Spinal cord (tissue), 10 donors: ENCODE measurements around the gene AP2B1. TPM values are rescaled to one million over a fixed set of nuclear protein-coding genes. Genes with fewer than 3 reads are reported as not detected.

Experiments
- DNase-seq, 6 donors: peaks; one replicate each; pipeline versions ENCODE4 v3.0.0 to v3.0.0-alpha.2; 2013 to 2015; ENCODE audit warnings: low spot score in 6 of 6, low read depth in 4 of 6
- H3K27ac ChIP-seq: one replicate; pipeline ENCODE4 v1.5.1; 2013; ENCODE audit warnings: low read depth, low read length, control low read depth
- H3K27me3 ChIP-seq: one replicate; pipeline ENCODE4 v1.6.1; 2013; ENCODE audit warnings: low read length; ENCODE audit not compliant: control insufficient read depth, insufficient read depth
- H3K36me3 ChIP-seq: one replicate; pipeline ENCODE4 v1.6.1; 2013; ENCODE audit warnings: low read length; ENCODE audit not compliant: control insufficient read depth, insufficient read depth
- H3K4me1 ChIP-seq: one replicate; pipeline ENCODE4 v1.6.1; 2013; ENCODE audit warnings: low read length; ENCODE audit not compliant: control insufficient read depth, insufficient read depth
- H3K4me3 ChIP-seq: one replicate; pipeline ENCODE4 v1.5.1; 2013; ENCODE audit warnings: low read depth, low read length, control low read depth
- H3K9me3 ChIP-seq: one replicate; pipeline ENCODE4 v1.6.1; 2013; ENCODE audit warnings: low read length; ENCODE audit not compliant: control insufficient read depth, insufficient read depth
- WGBS: methylation state at CpG from one replicate; pipeline ENCODE4 v1.1.5; 2013; ENCODE audit warnings: missing lambda C conversion rate; ENCODE audit not compliant: insufficient coverage; 5-methylcytosine and 5-hydroxymethylcytosine counted together
- polyA plus RNA-seq, 2 donors: library from polyadenylated mRNA; unstranded; fragments of 120-200 nt; gene quantifications; one replicate each; pipeline ENCODE4 v1.2.1, GENCODE V29; 2013; ENCODE audit not compliant: insufficient read length in 2 of 2
- total RNA-seq, 2 donors: library from RNA; depleted of rRNA in 1 of 2; stranded (reverse); fragments of 120-200 nt in 1 of 2; fragments of >200 nt in 1 of 2; gene quantifications; one replicate each; pipeline versions ENCODE4 v1.2.3 to v1.2.4, GENCODE V29; 2013 to 2014
- donor health status: healthy.

The AP2B1 gene
- total and polyA plus RNA-seq, 4 donors: 115 to 287 (median 217) TPM

GRCh38 chr17:35752945-35753764, 166.0 kb downstream of the AP2B1 start, which contains the start of gene GAS2L2:
TSS of gene GAS2L2 (minus strand) at chr17:35753239. CDS start at chr17:35752850, 389 bp downstream.
- H3K27me3 ChIP-seq: peaks cover 19% of the 10 kb centered on the region
- DNase-seq: peak in 1 of 6 donors; percentile 45
- no peaks in the 10 kb centered on the region for H3K36me3 ChIP-seq
- WGBS: 21% methylated on average over 6 of the region's 9 CpGs
- no peak within 1 kb of the TSS for H3K4me3 ChIP-seq
- H3K27ac ChIP-seq: no peak within 1 kb of the TSS
- H3K9me3 ChIP-seq: no peaks in the 10 kb centered on the region
- peaks cover 34% of the 10 kb centered on the region for H3K4me1 ChIP-seq

- Histone ChIP-seq H3K9me3 (no peaks in the 10 kb centered on the region), H3K27me3 (no peaks in the 10 kb centered on the region), H3K27ac (no peak overlapping the region), H3K4me1 (peaks cover 11% of the 10 kb centered on the region), H3K36me3 (no peaks in the 10 kb centered on the region), H3K4me3 (no peak overlapping the region)
- no peak for DNase-seq
Measured at GRCh38 chr17:35757243-35757642, 170.1 kb downstream of the AP2B1 start.

GRCh38 chr17:35760587-35760986, 173.5 kb downstream of the AP2B1 start, which contains the start of gene C17orf50:
TSS of gene C17orf50 (plus strand) at chr17:35760887. CDS start at chr17:35760942, 55 bp downstream.
- Histone ChIP-seq H3K4me3 (no peak within 1 kb of the TSS), H3K4me1 (peaks cover 19% of the 10 kb centered on the region), H3K27ac (no peak within 1 kb of the TSS), H3K36me3 (no peaks in the 10 kb centered on the region), H3K9me3 (no peaks in the 10 kb centered on the region), H3K27me3 (no peaks in the 10 kb centered on the region)
- no peak for DNase-seq
- no CpG with 5 or more reads among the region's 1 CpG for WGBS

GRCh38 chr17:35761601-35762000, 174.5 kb downstream of the AP2B1 start:
- no peak for DNase-seq
- Histone ChIP-seq H3K4me1 (peaks cover 29% of the 10 kb centered on the region), H3K27ac (no peak overlapping the region), H3K36me3 (peaks cover 4% of the 10 kb centered on the region), H3K27me3 (no peaks in the 10 kb centered on the region), H3K9me3 (no peaks in the 10 kb centered on the region), H3K4me3 (no peak overlapping the region)
- 91% methylated on average over 5 of the region's 5 CpGs for WGBS

GRCh38 chr17:35763767-35764122, 176.6 kb downstream of the AP2B1 start:
- no peak for DNase-seq
- peaks cover 9% of the 10 kb centered on the region for H3K36me3 ChIP-seq
- 13% methylated on average over 12 of the region's 17 CpGs for WGBS
- H3K27ac ChIP-seq: no peak overlapping the region
- no peaks in the 10 kb centered on the region for H3K27me3 ChIP-seq
- H3K4me3 ChIP-seq: peak overlapping the region; percentile 54
- H3K4me1 ChIP-seq: peaks cover 32% of the 10 kb centered on the region
- no peaks in the 10 kb centered on the region for H3K9me3 ChIP-seq

GRCh38 chr17:35764123-35764991, 177.2 kb downstream of the AP2B1 start:
- H3K4me3 ChIP-seq: peak overlapping the region; percentile 54
- no peaks in the 10 kb centered on the region for H3K9me3 ChIP-seq
- H3K27me3 ChIP-seq: no peaks in the 10 kb centered on the region
- H3K27ac ChIP-seq: peak overlapping the region; percentile 61
- H3K36me3 ChIP-seq: peaks cover 9% of the 10 kb centered on the region
- WGBS: 4% methylated on average over 75 of the region's 75 CpGs
- H3K4me1 ChIP-seq: peaks cover 32% of the 10 kb centered on the region
- DNase-seq: peak; percentile 63 to 96 (median 85)

- Histone ChIP-seq H3K4me1 (peaks cover 32% of the 10 kb centered on the region), H3K9me3 (no peaks in the 10 kb centered on the region), H3K4me3 (no peak overlapping the region), H3K27ac (no peak overlapping the region), H3K27me3 (no peaks in the 10 kb centered on the region), H3K36me3 (peaks cover 9% of the 10 kb centered on the region)
- DNase-seq: no peak
- 64% methylated on average over 7 of the region's 11 CpGs for WGBS
Measured at GRCh38 chr17:35765086-35765710, 178.1 kb downstream of the AP2B1 start.

GRCh38 chr17:35765756-35766488, 178.8 kb downstream of the AP2B1 start:
- H3K4me3 ChIP-seq: no peak overlapping the region
- H3K27me3 ChIP-seq: no peaks in the 10 kb centered on the region
- DNase-seq: no peak
- no peak overlapping the region for H3K27ac ChIP-seq
- WGBS: 52% methylated on average over 8 of the region's 8 CpGs
- H3K4me1 ChIP-seq: peaks cover 32% of the 10 kb centered on the region
- H3K9me3 ChIP-seq: no peaks in the 10 kb centered on the region
- H3K36me3 ChIP-seq: peaks cover 9% of the 10 kb centered on the region

GRCh38 chr17:35766489-35766877, 179.4 kb downstream of the AP2B1 start:
- H3K4me3 ChIP-seq: no peak overlapping the region

More at GRCh38 chr17:35766489-35766877, 179.4 kb downstream of the AP2B1 start:
- Histone ChIP-seq H3K27me3 (no peaks in the 10 kb centered on the region), H3K4me1 (peaks cover 32% of the 10 kb centered on the region), H3K27ac (no peak overlapping the region), H3K36me3 (peaks cover 9% of the 10 kb centered on the region), H3K9me3 (no peaks in the 10 kb centered on the region)
- 85% methylated on average over 23 of the region's 24 CpGs for WGBS
- no peak for DNase-seq
